ENCODE measurements around the gene SENP5. TPM values are rescaled to one million over a fixed set of nuclear protein-coding genes. Genes with fewer than 3 reads are reported as not detected.

Gene SENP5
- total RNA-seq, 1 donor from 2014 or later: 36.2 TPM

DNA sequence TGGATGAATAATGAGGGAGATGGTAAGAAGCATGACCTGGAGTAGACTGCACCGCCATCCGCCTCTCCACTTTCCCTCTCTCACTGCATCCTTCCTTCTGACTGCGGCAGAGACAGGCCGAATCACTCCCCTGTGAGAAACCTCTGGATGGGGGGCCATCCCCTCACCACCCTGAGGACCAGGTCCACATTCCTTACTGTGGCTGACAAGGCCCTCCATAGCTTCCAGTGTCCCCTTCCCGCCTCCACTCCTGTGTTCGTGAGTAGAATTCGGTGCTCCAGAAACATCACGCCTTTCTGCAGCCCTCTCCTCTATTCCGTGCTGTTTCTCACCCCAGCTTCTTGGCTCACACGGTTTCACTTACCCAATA is 98.1 kb downstream of the SENP5 start:
- Mint-ChIP-seq H3K36me3 (ENCODE audit: low read depth) (peaks cover 1% of the 10 kb centered on the region), H3K4me3 (ENCODE audit: unreplicated experiment) (no peak overlapping the region), H3K27ac (ENCODE audit: unreplicated experiment) (no peak overlapping the region), H3K27me3 (ENCODE audit: low read depth) (no peaks in the 10 kb centered on the region), H3K9me3 (ENCODE audit: low read depth) (no peaks in the 10 kb centered on the region), H3K4me1 (ENCODE audit: low read depth) (peaks cover 8% of the 10 kb centered on the region)
- DNase-seq (ENCODE audit: low spot score): no peak
- TF ChIP-seq, protein P1, sequence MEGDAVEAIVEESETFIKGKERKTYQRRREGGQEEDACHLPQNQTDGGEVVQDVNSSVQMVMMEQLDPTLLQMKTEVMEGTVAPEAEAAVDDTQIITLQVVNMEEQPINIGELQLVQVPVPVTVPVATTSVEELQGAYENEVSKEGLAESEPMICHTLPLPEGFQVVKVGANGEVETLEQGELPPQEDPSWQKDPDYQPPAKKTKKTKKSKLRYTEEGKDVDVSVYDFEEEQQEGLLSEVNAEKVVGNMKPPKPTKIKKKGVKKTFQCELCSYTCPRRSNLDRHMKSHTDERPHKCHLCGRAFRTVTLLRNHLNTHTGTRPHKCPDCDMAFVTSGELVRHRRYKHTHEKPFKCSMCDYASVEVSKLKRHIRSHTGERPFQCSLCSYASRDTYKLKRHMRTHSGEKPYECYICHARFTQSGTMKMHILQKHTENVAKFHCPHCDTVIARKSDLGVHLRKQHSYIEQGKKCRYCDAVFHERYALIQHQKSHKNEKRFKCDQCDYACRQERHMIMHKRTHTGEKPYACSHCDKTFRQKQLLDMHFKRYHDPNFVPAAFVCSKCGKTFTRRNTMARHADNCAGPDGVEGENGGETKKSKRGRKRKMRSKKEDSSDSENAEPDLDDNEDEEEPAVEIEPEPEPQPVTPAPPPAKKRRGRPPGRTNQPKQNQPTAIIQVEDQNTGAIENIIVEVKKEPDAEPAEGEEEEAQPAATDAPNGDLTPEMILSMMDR (IDR thresholded peaks at IDR 0.05): no peak

DNA sequence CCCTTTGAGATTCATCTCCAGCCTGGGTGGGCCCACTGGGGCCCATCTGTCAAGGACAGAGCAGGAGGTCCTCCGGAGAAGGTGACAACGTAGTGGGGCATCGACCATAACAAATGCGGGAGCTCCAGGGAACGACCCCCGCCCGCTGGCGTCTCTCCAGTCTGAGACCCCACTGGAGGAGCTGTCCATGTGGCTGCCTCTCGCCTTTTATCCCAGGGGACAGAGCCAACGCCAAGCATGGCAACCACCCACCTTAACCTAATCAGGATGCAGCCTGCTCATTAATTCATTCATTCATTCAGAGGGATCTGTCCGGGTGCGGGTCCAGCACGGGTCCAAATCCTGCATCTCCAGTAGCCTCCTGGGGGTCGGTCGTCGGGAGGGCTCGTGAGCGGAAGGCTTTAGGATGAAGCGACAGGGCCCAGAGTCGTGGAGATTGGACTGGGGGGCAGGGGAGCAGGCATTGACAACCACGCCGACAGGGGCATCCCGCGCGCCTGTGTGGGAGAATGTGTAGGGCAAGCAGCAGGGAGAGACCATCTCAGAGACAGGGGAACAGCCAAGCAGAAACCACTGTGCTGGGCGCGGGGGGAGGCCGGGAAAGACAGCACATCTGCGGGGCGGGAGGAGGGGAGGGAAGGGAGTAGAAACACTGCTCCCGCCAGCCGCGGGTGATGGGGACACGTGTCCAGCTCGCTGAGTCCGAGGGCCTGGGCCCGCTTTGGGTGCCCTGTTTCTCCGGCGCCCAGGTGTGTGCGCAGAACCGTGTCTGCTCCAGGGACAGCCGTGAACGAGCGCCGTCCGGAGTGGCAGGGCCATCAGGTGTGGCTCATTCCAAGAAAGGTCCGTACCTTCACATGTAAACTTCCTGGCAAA is 99.0 kb downstream of the SENP5 start:
- no peak for DNase-seq (ENCODE audit: low spot score)
- Mint-ChIP-seq H3K27me3 (ENCODE audit: low read depth) (no peaks in the 10 kb centered on the region), H3K4me1 (ENCODE audit: low read depth) (peaks cover 8% of the 10 kb centered on the region), H3K27ac (ENCODE audit: unreplicated experiment) (no peak overlapping the region), H3K9me3 (ENCODE audit: low read depth) (no peaks in the 10 kb centered on the region), H3K36me3 (ENCODE audit: low read depth) (peaks cover 1% of the 10 kb centered on the region), H3K4me3 (ENCODE audit: unreplicated experiment) (no peak overlapping the region)
- TF ChIP-seq, protein P1 (IDR thresholded peaks at IDR 0.05): no peak

DNA sequence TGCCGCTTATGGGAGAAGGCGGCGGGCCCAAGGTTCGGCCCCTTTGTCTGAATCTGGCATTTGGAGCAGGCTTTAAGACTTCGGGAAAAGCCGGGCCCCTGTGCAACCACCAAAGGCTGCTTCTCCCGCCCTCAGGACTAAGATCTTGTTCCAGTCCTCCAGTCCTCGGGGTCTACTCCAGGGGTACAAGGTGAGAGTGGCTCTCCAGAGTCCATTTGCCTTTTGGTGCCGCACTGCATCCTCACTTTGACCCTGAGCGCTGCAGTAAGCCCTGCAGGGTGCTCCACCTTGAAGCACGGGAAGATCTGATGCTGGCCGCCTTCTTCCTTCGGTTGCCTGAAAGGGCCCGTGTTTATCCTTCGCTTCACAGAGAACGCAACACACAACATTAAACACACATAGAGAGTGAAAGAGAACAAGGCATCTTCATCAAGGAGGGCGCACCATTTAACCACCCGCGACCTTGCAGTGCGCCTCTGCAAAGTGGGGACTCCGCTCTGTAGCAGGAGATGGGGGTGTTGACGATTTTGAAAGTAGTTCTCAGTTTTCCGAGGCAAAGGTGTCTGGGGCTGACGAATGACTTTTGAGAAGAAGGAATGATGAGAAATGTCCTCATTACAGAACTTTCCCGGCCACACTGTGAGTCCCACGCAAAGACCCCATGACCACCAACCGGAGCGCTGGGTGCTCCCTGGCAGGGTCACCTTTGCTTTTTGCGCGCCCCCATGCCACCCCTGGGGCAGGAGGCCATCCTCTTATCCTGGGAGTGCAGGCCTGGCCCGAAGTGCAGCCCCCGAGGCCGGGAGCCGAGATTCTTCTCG is 99.9 kb downstream of the SENP5 start:
- no peaks in the 10 kb centered on the region for H3K9me3 Mint-ChIP-seq (ENCODE audit: low read depth)
- H3K4me1 Mint-ChIP-seq (ENCODE audit: low read depth): peaks cover 8% of the 10 kb centered on the region
- no peaks in the 10 kb centered on the region for H3K36me3 Mint-ChIP-seq (ENCODE audit: low read depth)
- no peak overlapping the region for H3K27ac Mint-ChIP-seq (ENCODE audit: unreplicated experiment)
- TF ChIP-seq, protein P1 (IDR thresholded peaks at IDR 0.05): no peak
- DNase-seq (ENCODE audit: low spot score): no peak
- no peaks in the 10 kb centered on the region for H3K27me3 Mint-ChIP-seq (ENCODE audit: low read depth)
- H3K4me3 Mint-ChIP-seq (ENCODE audit: unreplicated experiment): peak overlapping the region; percentile 70

DNA sequence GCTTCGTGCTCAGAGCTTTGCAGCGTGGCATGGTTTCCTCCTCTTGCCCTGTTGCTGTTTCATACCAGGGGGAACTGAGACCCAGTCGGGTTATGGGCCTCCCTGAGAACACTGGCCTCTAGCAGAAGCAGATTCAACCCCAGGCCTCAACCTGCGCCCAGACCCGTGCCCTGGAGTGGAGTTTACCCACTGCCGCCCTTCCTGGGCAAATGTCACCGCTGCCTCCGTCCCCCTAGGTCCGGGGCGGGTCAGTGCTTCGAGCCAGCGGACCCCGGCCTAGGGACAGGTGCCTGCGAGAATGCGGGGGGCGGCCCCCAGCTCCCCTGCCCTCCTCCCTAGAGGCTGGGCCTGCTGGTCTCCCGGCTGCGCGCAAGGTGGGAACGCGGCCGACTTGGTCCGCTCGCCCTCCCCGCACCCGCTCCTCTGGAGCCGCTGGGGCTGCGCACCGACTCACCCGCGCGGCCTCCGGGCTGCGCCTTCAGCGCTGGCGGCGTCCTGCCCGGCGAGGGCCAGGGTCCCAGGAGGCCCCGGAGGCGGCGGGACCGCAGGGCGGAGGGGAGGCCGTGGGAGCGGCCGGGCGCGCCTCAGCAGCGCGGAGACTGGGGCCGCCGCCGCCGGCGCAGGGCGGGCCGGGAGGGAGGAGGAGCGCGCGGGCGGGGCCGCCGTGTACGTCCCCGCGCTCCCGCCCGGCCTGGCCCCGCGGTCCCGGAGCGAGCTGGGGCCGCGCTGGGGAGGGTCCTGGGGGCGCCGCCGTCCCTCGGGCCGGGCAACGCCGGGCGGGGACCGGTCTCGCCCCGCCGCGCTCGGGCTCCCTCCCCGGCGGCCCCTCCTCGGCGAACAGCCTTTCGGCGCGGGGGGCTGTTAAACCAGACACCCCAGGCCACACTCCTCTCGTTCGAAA is 100.8 kb downstream of the SENP5 start, which contains the start of gene PIGZ:
Gene PIGZ, minus strand, starts transcription at position 601 of the 901 bp plus-strand sequence. CDS start 16,802 bp downstream, outside the sequence.
- peaks cover 8% of the 10 kb centered on the region for H3K4me1 Mint-ChIP-seq (ENCODE audit: low read depth)
- peak within 1 kb of the TSS; percentile 70 for H3K4me3 Mint-ChIP-seq (ENCODE audit: unreplicated experiment)

More for the DNA sequence above, 100.8 kb downstream of the SENP5 start, which contains the start of gene PIGZ:
- Mint-ChIP-seq H3K27me3 (ENCODE audit: low read depth) (no peaks in the 10 kb centered on the region), H3K9me3 (ENCODE audit: low read depth) (no peaks in the 10 kb centered on the region), H3K27ac (ENCODE audit: unreplicated experiment) (no peak within 1 kb of the TSS), H3K36me3 (ENCODE audit: low read depth) (no peaks in the 10 kb centered on the region)
- DNase-seq (ENCODE audit: low spot score): no peak
- TF ChIP-seq, protein P1 (IDR thresholded peaks at IDR 0.05): no peak
